DND-41 (cell line): ENCODE measurements around the gene PROSER1.

Source experiments
- ATAC-seq: fragments of 200-7000 bp; cut with Tn5 transposase; 3 replicates; pipeline ENCODE4 v1.9.1; 2021; ENCODE audit warnings: low read depth; ENCODE audit not compliant: insufficient read depth
- DNase-seq: peaks from one replicate; pipeline ENCODE4 v3.0.0-alpha.2; 2020
- H2AFZ ChIP-seq: 2 replicates; pipeline ENCODE4 v1.6.0; 2012; ENCODE audit warnings: low read depth, low read length
- H3K27ac ChIP-seq: 2 replicates; pipeline ENCODE4 v1.5.1; 2012; ENCODE audit warnings: low read length, inconsistent platforms
- H3K27me3 ChIP-seq: fragments of 200-600 bp; sonication (generic); 2 replicates; pipeline ENCODE4 v1.6.0; 2012; ENCODE audit warnings: low read length, mild to moderate bottlenecking, inconsistent platforms; ENCODE audit not compliant: insufficient read depth, poor library complexity
- H3K36me3 ChIP-seq: 2 replicates; pipeline ENCODE4 v1.5.1; 2012; ENCODE audit warnings: low read length, inconsistent platforms; ENCODE audit not compliant: insufficient read depth
- H3K4me1 ChIP-seq: 2 replicates; pipeline ENCODE4 v1.5.1; 2012; ENCODE audit warnings: mild to moderate bottlenecking, low read length; ENCODE audit not compliant: insufficient read depth
- H3K4me2 ChIP-seq: 2 replicates; pipeline ENCODE4 v1.6.0; 2012; ENCODE audit warnings: mild to moderate bottlenecking, moderate library complexity, low read length, inconsistent platforms; ENCODE audit not compliant: insufficient read depth
- H3K4me3 ChIP-seq, 2 experiments: fragments of 200-600 bp in 1 of 2; shearing (Covaris generic) in 1 of 2; 2 replicates each; pipeline ENCODE4 v1.5.1; 2012 to 2016; ENCODE audit warnings: inconsistent platforms in 2 of 2, low read length in 2 of 2, mild to moderate bottlenecking in 2 of 2, low read depth in 1 of 2, moderate library complexity in 1 of 2
- H3K79me2 ChIP-seq: 2 replicates; pipeline ENCODE4 v1.6.0; 2012; ENCODE audit warnings: low read length, inconsistent platforms; ENCODE audit not compliant: insufficient read depth
- H3K9ac ChIP-seq: 2 replicates; pipeline ENCODE4 v1.6.0; 2012; ENCODE audit warnings: low read depth, mild to moderate bottlenecking, inconsistent platforms, low read length, moderate library complexity
- H3K9me3 ChIP-seq: 2 replicates; pipeline ENCODE4 v1.5.1; 2012; ENCODE audit warnings: low read length, moderate library complexity, mild to moderate bottlenecking, inconsistent platforms; ENCODE audit not compliant: insufficient read depth, severe bottlenecking
- H4K20me1 ChIP-seq: 2 replicates; pipeline ENCODE4 v1.6.0; 2012; ENCODE audit warnings: low read length; ENCODE audit not compliant: insufficient read depth
- EZH2 ChIP-seq: IDR thresholded peaks from 3 replicates; pipeline ENCODE4 v1.6.1; 2012; ENCODE audit warnings: borderline replicate concordance, low read depth, mild to moderate bottlenecking, moderate library complexity, low read length, inconsistent platforms; ENCODE audit not compliant: severe bottlenecking
- TF ChIP-seq, protein P1 (sequence below): IDR thresholded peaks from 2 replicates; pipeline ENCODE4 v1.5.1; 2012; ENCODE audit warnings: borderline replicate concordance, low read length, moderate library complexity, mild to moderate bottlenecking; ENCODE audit not compliant: poor library complexity, severe bottlenecking; ENCODE audit errors: extremely low read depth

Gene PROSER1

GRCh38 chr13:39037410-39037879 is 444 bp downstream of the PROSER1 start:
- peaks cover 83% of the 10 kb centered on the region for H3K79me2 ChIP-seq
- H3K4me1 ChIP-seq, result peaks cover 54% of the 10 kb centered on the region
- peak overlapping the region; percentile 98 for H2AFZ ChIP-seq
- DNase-seq (no peak), ATAC-seq (peak; percentile 4; the same call in 2 of the 3 replicates)
- H3K4me2 ChIP-seq, result peak overlapping the region; percentile 83
- TF ChIP-seq, protein P1, sequence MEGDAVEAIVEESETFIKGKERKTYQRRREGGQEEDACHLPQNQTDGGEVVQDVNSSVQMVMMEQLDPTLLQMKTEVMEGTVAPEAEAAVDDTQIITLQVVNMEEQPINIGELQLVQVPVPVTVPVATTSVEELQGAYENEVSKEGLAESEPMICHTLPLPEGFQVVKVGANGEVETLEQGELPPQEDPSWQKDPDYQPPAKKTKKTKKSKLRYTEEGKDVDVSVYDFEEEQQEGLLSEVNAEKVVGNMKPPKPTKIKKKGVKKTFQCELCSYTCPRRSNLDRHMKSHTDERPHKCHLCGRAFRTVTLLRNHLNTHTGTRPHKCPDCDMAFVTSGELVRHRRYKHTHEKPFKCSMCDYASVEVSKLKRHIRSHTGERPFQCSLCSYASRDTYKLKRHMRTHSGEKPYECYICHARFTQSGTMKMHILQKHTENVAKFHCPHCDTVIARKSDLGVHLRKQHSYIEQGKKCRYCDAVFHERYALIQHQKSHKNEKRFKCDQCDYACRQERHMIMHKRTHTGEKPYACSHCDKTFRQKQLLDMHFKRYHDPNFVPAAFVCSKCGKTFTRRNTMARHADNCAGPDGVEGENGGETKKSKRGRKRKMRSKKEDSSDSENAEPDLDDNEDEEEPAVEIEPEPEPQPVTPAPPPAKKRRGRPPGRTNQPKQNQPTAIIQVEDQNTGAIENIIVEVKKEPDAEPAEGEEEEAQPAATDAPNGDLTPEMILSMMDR, result no peak
- TF ChIP-seq EZH2, result no peak
- peak overlapping the region; percentile 86 for H3K9ac ChIP-seq
- no peaks in the 10 kb centered on the region for H3K27me3 ChIP-seq
- H3K27ac ChIP-seq, result peak overlapping the region; percentile 94
- peaks cover 11% of the 10 kb centered on the region; the same call in 1 of the 2 replicates for H3K36me3 ChIP-seq
- H4K20me1 ChIP-seq, result peaks cover 27% of the 10 kb centered on the region
- H3K4me3 ChIP-seq, result peak overlapping the region; percentile 85 to 91
- H3K9me3 ChIP-seq, result no peaks in the 10 kb centered on the region

DNA sequence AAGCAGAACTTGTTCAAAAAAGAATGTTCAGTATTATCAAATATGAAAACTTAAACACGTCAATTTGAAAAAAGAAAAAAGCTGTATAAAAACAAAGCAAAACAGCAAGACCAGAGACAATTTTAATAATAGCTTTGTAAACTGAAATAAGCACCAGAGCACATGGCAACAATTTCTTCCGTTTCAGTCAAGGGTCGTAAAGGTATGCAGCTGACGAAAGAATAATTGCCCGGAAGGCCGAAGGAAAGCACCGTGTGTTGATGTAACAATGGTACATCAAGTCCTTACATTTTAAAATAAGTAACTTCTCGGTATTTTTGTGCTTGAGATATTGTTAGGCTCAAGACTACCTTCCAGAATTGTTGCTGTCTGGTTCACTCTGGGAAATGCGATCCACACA is 1.7 kb downstream of the PROSER1 start:
- ATAC-seq (no peak), DNase-seq (peak; percentile 40)
- H3K36me3 ChIP-seq, result peaks cover 18% of the 10 kb centered on the region
- H2AFZ ChIP-seq, result peak overlapping the region; percentile 98
- peak overlapping the region; percentile 83 for H3K4me2 ChIP-seq
- peaks cover 34% of the 10 kb centered on the region for H4K20me1 ChIP-seq
- H3K79me2 ChIP-seq, result peaks cover 96% of the 10 kb centered on the region
- peak overlapping the region; percentile 94 for H3K27ac ChIP-seq
- TF ChIP-seq EZH2, result no peak
- TF ChIP-seq, protein P1, result no peak
- H3K9me3 ChIP-seq, result no peaks in the 10 kb centered on the region
- H3K27me3 ChIP-seq, result no peaks in the 10 kb centered on the region
- H3K4me1 ChIP-seq, result peaks cover 54% of the 10 kb centered on the region
- peak overlapping the region; percentile 86 for H3K9ac ChIP-seq
- H3K4me3 ChIP-seq, result peak overlapping the region; percentile 85 to 91

DNA sequence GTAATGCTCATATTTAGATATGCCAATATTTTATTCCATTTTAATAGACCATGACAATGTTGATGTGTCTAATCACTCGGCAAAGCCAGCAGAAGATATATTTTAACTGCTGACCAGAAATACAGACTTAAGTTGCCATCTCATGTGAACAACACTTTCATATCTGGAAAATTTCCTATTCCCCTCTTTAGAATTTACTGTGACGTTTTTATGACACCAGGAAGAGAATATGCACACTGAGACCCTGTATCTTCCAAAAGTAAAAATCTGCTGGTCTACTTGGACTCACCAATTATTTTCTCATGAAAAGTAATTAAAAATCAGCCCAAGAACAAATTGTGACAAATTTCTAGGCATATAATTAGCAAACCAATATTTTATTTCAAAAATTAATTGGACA is 2.1 kb downstream of the PROSER1 start:
- H3K9ac ChIP-seq, result peak overlapping the region; percentile 86
- H3K4me2 ChIP-seq, result peak overlapping the region; percentile 83
- peaks cover 100% of the 10 kb centered on the region for H3K79me2 ChIP-seq
- H3K27ac ChIP-seq, result peak overlapping the region; percentile 94
- peak overlapping the region; percentile 85 to 91 for H3K4me3 ChIP-seq
- H3K4me1 ChIP-seq, result peaks cover 50% of the 10 kb centered on the region
- DNase-seq (no peak), ATAC-seq (no peak)
- no peaks in the 10 kb centered on the region for H3K9me3 ChIP-seq
- H2AFZ ChIP-seq, result peak overlapping the region; percentile 98; the same call in 1 of the 2 replicates
- TF ChIP-seq, protein P1, result no peak
- no peak for TF ChIP-seq EZH2
- H4K20me1 ChIP-seq, result peaks cover 36% of the 10 kb centered on the region
- peaks cover 22% of the 10 kb centered on the region for H3K36me3 ChIP-seq
- H3K27me3 ChIP-seq, result no peaks in the 10 kb centered on the region
